Endothelial cell of umbilical vein (primary cell): ENCODE data around the gene SCP2. TPM values are rescaled to one million over a fixed set of nuclear protein-coding genes. Genes with fewer than 3 reads are reported as not detected.
"Not testable (repeated sequence)": the region's sequence is repeated elsewhere in the genome, so short reads cannot be mapped to it uniquely, and the experiment has no call there.

Source experiments
- BruUV-seq: library from RNA; stranded (reverse); fragments of 400-500 nt; replicated peaks from 2 replicates; lab custom pipeline; 2021; lab: Mats Ljungman, UMichigan
- CTCF ChIA-PET: fragments of 300-600, 350-600 bp; sonication (Branson Sonifier 250); formaldehyde crosslinking; loops from one replicate; lab custom pipeline; 2021; ENCODE audit warnings: antibody characterized with exemption, inconsistent platforms; lab: Charles Lee
- POLR2A ChIA-PET: fragments of 300-600, 350-600 bp; sonication (Branson Sonifier 250); formaldehyde crosslinking; loops from one replicate; lab custom pipeline; 2021; ENCODE audit warnings: antibody characterized with exemption, inconsistent platforms; lab: Charles Lee
- DNase-seq: peaks from one replicate; pipeline ENCODE4 v3.0.0-alpha.2; 2011; ENCODE audit warnings: low read depth, low spot score
- FAIRE-seq: peaks from 2 replicates; lab custom pipeline; 2011; peaks lifted over from hg19 to GRCh38; lab: Jason Lieb, UNC
- H2AFZ ChIP-seq: 2 replicates; pipeline ENCODE4 v1.6.0; 2012; ENCODE audit warnings: low read depth, low read length, control low read depth, inconsistent platforms
- H3K27ac ChIP-seq: 2 replicates; pipeline ENCODE4 v1.5.1; 2011; ENCODE audit warnings: low read depth, mild to moderate bottlenecking, control low read depth, low read length, moderate library complexity; ENCODE audit not compliant: insufficient read depth
- H3K27me3 ChIP-seq, 2 experiments: 2 replicates each; pipeline versions ENCODE4 v1.6.0 to v1.6.1; 2011; ENCODE audit warnings: low read length in 2 of 2, mixed read lengths in 1 of 2; ENCODE audit not compliant: control insufficient read depth in 2 of 2, insufficient read depth in 2 of 2
- H3K36me3 ChIP-seq, 2 experiments: 2 replicates in 1 of 2; 3 replicates in 1 of 2; pipeline ENCODE4 v1.5.1; 2011; ENCODE audit warnings: low read length in 2 of 2, mild to moderate bottlenecking in 1 of 2, moderate library complexity in 1 of 2; ENCODE audit not compliant: control insufficient read depth in 2 of 2, insufficient read depth in 2 of 2; ENCODE audit errors: extremely low read depth in 1 of 2
- H3K4me1 ChIP-seq: 3 replicates; pipeline ENCODE4 v1.5.1; 2011; ENCODE audit warnings: mild to moderate bottlenecking, low read length; ENCODE audit not compliant: control insufficient read depth, insufficient read depth; ENCODE audit errors: extremely low read depth
- H3K4me2 ChIP-seq: 2 replicates; pipeline ENCODE4 v1.6.1; 2011; ENCODE audit warnings: low read length, control low read depth, mixed read lengths; ENCODE audit not compliant: insufficient read depth
- H3K4me3 ChIP-seq, 3 experiments: fragments of 200-600 bp in 1 of 3; sonication (generic), shearing (Covaris generic) in 1 of 3; replicated peaks in 1 of 3; 2 replicates each; pipeline ENCODE4 v1.5.1; 2011 to 2016; ENCODE audit warnings: control low read depth in 3 of 3, low read length in 3 of 3, mild to moderate bottlenecking in 2 of 3, inconsistent platforms in 1 of 3, low read depth in 1 of 3, moderate library complexity in 1 of 3; ENCODE audit not compliant: insufficient read depth in 1 of 3
- H3K79me2 ChIP-seq: 2 replicates; pipeline ENCODE4 v1.6.0; 2012; ENCODE audit warnings: low read length, inconsistent platforms; ENCODE audit not compliant: control insufficient read depth, insufficient read depth
- H3K9ac ChIP-seq: replicated peaks from 2 replicates; pipeline ENCODE3; 2011; ENCODE audit warnings: low read length, control low read depth; ENCODE audit not compliant: insufficient read depth; ENCODE audit errors: extremely low read depth
- H3K9me1 ChIP-seq: replicated peaks from 3 replicates; pipeline ENCODE4 v1.6.0; 2011; ENCODE audit warnings: mild to moderate bottlenecking, low read length; ENCODE audit not compliant: control insufficient read depth, insufficient read depth; ENCODE audit errors: extremely low read depth
- H3K9me3 ChIP-seq: replicated peaks from 2 replicates; pipeline ENCODE4 v1.5.1; 2012; ENCODE audit warnings: low read length, inconsistent platforms; ENCODE audit not compliant: control insufficient read depth, insufficient read depth
- H4K20me1 ChIP-seq: replicated peaks from 2 replicates; pipeline ENCODE3; 2011; ENCODE audit warnings: mild to moderate bottlenecking, low read length; ENCODE audit not compliant: control insufficient read depth, insufficient read depth; ENCODE audit errors: extremely low read depth
- EZH2 ChIP-seq: IDR thresholded peaks from 2 replicates; pipeline ENCODE4 v1.6.1; 2012; ENCODE audit warnings: borderline replicate concordance, low read depth, mild to moderate bottlenecking, moderate library complexity, low read length, inconsistent platforms; ENCODE audit not compliant: severe bottlenecking
- FOS ChIP-seq: IDR thresholded peaks from 2 replicates; pipeline ENCODE4 v1.6.1; 2011; ENCODE audit warnings: mild to moderate bottlenecking, low read length, moderate library complexity, borderline replicate concordance; ENCODE audit not compliant: insufficient read depth
- GATA2 ChIP-seq: IDR thresholded peaks from 2 replicates; pipeline ENCODE4 v1.7.0; 2011; ENCODE audit warnings: low read depth, mild to moderate bottlenecking, moderate library complexity, mixed read lengths, low read length; ENCODE audit not compliant: insufficient read length, insufficient read depth
- JUN ChIP-seq: IDR thresholded peaks from 2 replicates; pipeline ENCODE4 v1.6.1; 2011; ENCODE audit warnings: borderline replicate concordance, low read depth; ENCODE audit not compliant: insufficient read length, insufficient read depth
- MAX ChIP-seq: IDR thresholded peaks from 2 replicates; pipeline ENCODE4 v1.6.1; 2011; ENCODE audit not compliant: insufficient read depth, insufficient read length
- MYC ChIP-seq: IDR thresholded peaks from one replicate; pipeline ENCODE4 v1.6.1; 2011; ENCODE audit warnings: mild to moderate bottlenecking, low read depth, low read length
- POLR2A ChIP-seq: IDR thresholded peaks from 2 replicates; pipeline ENCODE4 v1.6.1; 2012; ENCODE audit warnings: low read depth, mild to moderate bottlenecking, control low read depth, low read length
- POLR2AphosphoS5 ChIP-seq: IDR thresholded peaks from 2 replicates; pipeline ENCODE4 v1.6.1; 2012; ENCODE audit warnings: low read depth, mild to moderate bottlenecking, control low read depth, low read length, moderate library complexity; ENCODE audit not compliant: insufficient read depth
- dilution Hi-C: fragments of 300-500 bp; cut with MboI; formaldehyde crosslinking; loops from one replicate; pipeline ENCODE4 v1.15.0; 2019; ENCODE audit warnings: low sequenced_read_pairs; ENCODE audit not compliant: extremely low pct_ligation_motif_present
- intact Hi-C: fragments of 100-400 bp; cut with micrococcal nuclease; formaldehyde crosslinking; loops from one replicate; pipeline ENCODE4 v1.10.0; 2022
- polyA plus RNA-seq, 4 experiments: library from polyadenylated mRNA; depleted of rRNA in 3 of 4; stranded (reverse) in 3 of 4; unstranded in 1 of 4; fragments of >200 nt; gene quantifications; 2 replicates each; pipeline versions ENCODE4 v1.2.1 to v1.2.3, GENCODE V29; 2011 to 2012; ENCODE audit warnings: missing spikeins in 1 of 4
- total RNA-seq: library from RNA; stranded (reverse); gene quantifications from 2 replicates; pipeline ENCODE4 v1.2.3, GENCODE V29; 2021
- TF ChIP-seq, protein P1 (sequence below), 2 donors: IDR thresholded peaks; 1 replicate in 1 of 2; 2 replicates in 1 of 2; pipeline ENCODE4 v1.5.1; 2011; ENCODE audit warnings: low read length in 2 of 2, mild to moderate bottlenecking in 2 of 2, moderate library complexity in 2 of 2, control low read depth in 1 of 2, inconsistent platforms in 1 of 2, low read depth in 1 of 2; ENCODE audit not compliant: insufficient read depth in 1 of 2; ENCODE audit errors: extremely low read depth in 1 of 2

Gene SCP2
- total and polyA plus RNA-seq, 2 donors (not counting 3 experiments of a cell fraction or from before 2014, with no cell fraction given) = 42.4 to 92.7 TPM

DNA sequence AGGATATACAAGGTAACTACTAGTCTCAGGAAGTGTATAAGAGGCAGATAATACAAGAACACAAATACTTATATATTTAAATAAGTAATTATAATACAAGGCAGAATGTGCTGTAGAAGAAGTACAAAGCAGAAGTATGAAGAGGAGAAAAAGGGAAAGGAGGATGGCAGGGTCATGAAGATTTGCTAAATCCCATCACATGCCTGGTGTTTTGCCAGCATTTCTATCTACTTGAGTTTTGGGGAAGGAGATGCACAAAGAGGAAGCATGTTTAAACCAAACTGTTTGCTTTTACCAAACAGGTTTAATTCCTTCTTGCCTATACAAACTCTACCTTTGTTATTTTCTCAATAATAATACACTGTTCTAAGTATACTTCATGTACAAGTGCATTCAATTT, 74.1 kb downstream of the SCP2 start:
- FAIRE-seq (no peak), DNase-seq (no peak)
- dilution Hi-C loops (no loop called here), intact Hi-C loops (no loop called here)
- Histone ChIP-seq H2AFZ (no peak overlapping the region), H3K4me1 (no peaks in the 10 kb centered on the region), H4K20me1 (no peaks in the 10 kb centered on the region), H3K36me3 (no peaks in the 10 kb centered on the region), H3K27me3 (no peaks in the 10 kb centered on the region), H3K9ac (no peak overlapping the region), H3K4me2 (no peak overlapping the region), H3K9me1 (no peaks in the 10 kb centered on the region), H3K9me3 (no peaks in the 10 kb centered on the region), H3K79me2 (no peaks in the 10 kb centered on the region), H3K4me3 (no peak overlapping the region), H3K27ac (no peak overlapping the region)
- POLR2A ChIA-PET = no interaction called here
- BruUV-seq = no TSS peak
- TF ChIP-seq MYC (no peak), GATA2 (no peak), FOS (no peak), POLR2A (no peak), JUN (no peak), EZH2 (no peak), MAX (no peak), POLR2AphosphoS5 (no peak)
- TF ChIP-seq, protein P1, sequence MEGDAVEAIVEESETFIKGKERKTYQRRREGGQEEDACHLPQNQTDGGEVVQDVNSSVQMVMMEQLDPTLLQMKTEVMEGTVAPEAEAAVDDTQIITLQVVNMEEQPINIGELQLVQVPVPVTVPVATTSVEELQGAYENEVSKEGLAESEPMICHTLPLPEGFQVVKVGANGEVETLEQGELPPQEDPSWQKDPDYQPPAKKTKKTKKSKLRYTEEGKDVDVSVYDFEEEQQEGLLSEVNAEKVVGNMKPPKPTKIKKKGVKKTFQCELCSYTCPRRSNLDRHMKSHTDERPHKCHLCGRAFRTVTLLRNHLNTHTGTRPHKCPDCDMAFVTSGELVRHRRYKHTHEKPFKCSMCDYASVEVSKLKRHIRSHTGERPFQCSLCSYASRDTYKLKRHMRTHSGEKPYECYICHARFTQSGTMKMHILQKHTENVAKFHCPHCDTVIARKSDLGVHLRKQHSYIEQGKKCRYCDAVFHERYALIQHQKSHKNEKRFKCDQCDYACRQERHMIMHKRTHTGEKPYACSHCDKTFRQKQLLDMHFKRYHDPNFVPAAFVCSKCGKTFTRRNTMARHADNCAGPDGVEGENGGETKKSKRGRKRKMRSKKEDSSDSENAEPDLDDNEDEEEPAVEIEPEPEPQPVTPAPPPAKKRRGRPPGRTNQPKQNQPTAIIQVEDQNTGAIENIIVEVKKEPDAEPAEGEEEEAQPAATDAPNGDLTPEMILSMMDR (IDR thresholded peaks at IDR 0.05; ENCODE audit: extremely low read depth in 1 of 2, insufficient read depth in 1 of 2, low read depth in 1 of 2, low read length in 2 of 2) = no peak
- CTCF ChIA-PET = interaction anchor here (1.3 kb wide), 1 partner anchor 47 kb away, joined by 3 read pairs; no protein-coding TSS in a partner anchor

DNA sequence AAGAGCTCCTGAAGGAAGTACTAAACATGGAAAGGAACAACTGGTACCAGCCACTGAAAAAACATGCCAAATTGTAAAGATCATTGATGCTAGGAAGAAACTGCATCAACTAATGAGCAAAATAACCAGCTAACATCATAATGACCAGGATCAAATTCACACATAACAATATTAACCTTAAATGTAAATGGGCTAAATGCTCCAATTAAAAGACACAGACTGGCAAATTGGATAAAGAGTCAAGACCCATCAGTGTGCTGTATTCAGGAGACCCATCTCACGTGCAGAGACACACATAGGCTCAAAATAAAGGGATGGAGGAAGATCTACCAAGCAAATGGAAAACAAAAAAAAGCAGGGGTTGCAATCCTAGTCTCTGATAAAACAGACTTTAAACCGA, 79.5 kb downstream of the SCP2 start:
- CTCF ChIA-PET = not testable (repeated sequence)

DNA sequence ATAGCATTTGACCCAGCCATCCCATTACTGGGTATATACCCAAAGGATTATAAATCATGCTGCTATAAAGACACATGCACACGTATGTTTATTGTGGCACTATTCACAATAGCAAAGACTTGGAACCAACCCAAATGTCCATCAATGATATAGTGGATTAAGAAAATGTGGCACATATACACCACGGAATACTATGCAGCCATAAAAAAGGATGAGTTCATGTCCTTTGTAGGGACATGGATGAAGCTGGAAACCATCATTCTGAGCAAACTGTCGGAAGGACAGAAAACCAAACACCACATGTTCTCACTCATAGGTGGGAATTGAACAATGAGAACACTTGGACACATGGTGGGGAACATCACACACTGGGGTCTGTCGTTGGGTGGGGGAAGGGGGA, 83.2 kb downstream of the SCP2 start:
- H3K36me3 ChIP-seq, H3K27ac ChIP-seq, FAIRE-seq, CTCF ChIA-PET, H3K4me2 ChIP-seq, H3K9ac ChIP-seq, DNase-seq, dilution Hi-C loops, BruUV-seq, H4K20me1 ChIP-seq, intact Hi-C loops, H3K4me1 ChIP-seq, H3K4me3 ChIP-seq, H3K9me1 ChIP-seq, H3K9me3 ChIP-seq, H3K79me2 ChIP-seq, H3K27me3 ChIP-seq, H2AFZ ChIP-seq, POLR2A ChIA-PET: not testable (repeated sequence)

More for the DNA sequence above, 79.5 kb downstream of the SCP2 start:
- H3K79me2 ChIP-seq, H3K27ac ChIP-seq, dilution Hi-C loops, intact Hi-C loops, POLR2A ChIA-PET, BruUV-seq, FAIRE-seq, H4K20me1 ChIP-seq, H3K9ac ChIP-seq, H3K4me2 ChIP-seq, H3K4me3 ChIP-seq, H3K36me3 ChIP-seq, DNase-seq, H3K4me1 ChIP-seq, H3K9me1 ChIP-seq, H3K27me3 ChIP-seq, H2AFZ ChIP-seq, H3K9me3 ChIP-seq: not testable (repeated sequence)
